Peyer's patch (tissue), 4 donors: ENCODE measurements around the gene SPIN1.

Experiments
- CTCF ChIP-seq, 6 experiments: fragments of 450-650 bp in 4 of 6; fragments of 200-600 bp in 2 of 6; sonication (generic) in 1 of 6; IDR thresholded peaks; one replicate each; pipeline ENCODE4 v1.5.1; 2017 to 2019; ENCODE audit warnings: antibody characterized with exemption in 6 of 6, mild to moderate bottlenecking in 3 of 6, moderate library complexity in 1 of 6
- POLR2A ChIP-seq, 2 donors: fragments of 450-650 bp; IDR thresholded peaks; one replicate each; pipeline ENCODE4 v1.5.1; 2017; ENCODE audit warnings: antibody characterized with exemption in 2 of 2, mild to moderate bottlenecking in 2 of 2, moderate library complexity in 2 of 2

GRCh38 chr9:88370346-88370745 is 17.9 kb upstream of the SPIN1 start:
- TF ChIP-seq CTCF (IDR thresholded peaks at IDR 0.05) (no peak), POLR2A (IDR thresholded peaks at IDR 0.05) (no peak)
